SW 1271 (cell line): ENCODE data around the gene CERS4.
A peak's percentile ranks its signal among the peaks of the same experiment; 100 is the strongest.
"Not testable (repeated sequence)": the region's sequence is repeated elsewhere in the genome, so short reads cannot be mapped to it uniquely, and the experiment has no call there.

Experiments used
- DNase-seq, 2 experiments: peaks; one replicate each; lab custom pipeline; 2025; lab: John Stamatoyannopoulos, UW

Gene CERS4

GRCh38 chr19:8243146-8243545, 34.0 kb downstream of the CERS4 start:
- DNase-seq = no peak

DNA sequence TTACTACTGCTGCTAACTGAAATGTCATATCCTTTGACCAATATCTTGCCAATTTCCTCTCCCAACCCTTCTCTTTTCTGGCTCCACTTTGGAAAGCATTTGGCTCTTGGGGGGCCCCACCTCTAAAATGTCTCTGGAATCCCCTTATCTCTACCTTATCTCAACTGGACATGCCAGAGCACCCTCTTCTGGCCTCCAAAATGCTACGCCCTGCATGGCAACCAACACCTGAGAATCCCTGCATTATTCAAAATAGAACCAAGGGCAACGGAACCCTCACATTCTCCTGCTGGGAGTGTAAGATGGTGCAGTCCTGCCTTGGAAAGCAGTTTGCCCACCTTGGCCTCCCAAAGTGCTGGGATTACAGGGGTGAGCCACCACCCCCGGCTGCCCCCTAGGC, 35.3 kb downstream of the CERS4 start:
- DNase-seq = no peak

DNA sequence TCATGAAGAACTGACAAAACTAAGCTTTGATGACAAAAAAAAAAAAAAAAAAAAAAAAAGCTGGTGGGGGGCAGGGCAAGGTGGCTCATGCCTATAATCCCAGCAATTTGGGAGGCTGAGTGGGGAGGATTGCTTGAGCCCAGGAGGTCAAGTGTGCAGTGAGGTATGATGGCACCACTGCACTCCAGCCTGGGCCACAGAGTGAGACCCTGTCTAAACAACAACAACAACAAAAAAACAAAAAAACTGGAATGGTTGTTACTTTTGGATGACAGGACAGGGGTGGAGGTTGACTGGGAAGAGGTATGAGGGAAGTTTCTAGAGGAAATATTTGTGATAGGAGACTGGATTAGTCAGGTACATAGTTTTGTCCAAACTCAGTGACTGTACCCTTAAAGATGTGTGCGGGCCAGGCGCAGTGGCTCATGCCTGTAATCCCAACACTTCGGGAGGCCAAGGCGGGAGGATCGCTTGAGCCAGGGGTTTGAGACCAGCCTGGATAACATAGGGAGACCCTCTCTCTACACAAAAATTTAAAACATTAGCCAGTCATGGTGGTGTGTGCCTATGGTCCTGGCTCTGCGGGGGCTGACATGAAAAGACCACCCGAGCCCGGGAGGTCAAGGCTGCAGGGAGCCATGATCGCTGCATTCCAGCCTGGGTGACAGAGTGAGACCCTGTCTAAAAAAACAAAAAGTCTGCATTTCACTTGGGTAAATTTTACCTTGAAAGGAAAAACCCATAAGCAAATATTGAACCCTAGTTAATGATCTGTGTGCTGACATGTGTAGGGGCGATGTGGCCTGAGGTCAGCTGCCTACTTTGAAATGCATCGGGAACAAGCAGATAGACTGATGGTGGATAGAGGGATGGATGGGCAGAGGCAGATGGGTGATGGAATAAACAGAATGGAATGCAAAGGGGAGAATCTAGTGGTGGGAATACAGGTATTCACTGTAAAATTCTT, 37.0 kb downstream of the CERS4 start:
- no peak for DNase-seq

GRCh38 chr19:8247129-8247890, 38.1 kb downstream of the CERS4 start:
- not testable (repeated sequence) for DNase-seq

DNA sequence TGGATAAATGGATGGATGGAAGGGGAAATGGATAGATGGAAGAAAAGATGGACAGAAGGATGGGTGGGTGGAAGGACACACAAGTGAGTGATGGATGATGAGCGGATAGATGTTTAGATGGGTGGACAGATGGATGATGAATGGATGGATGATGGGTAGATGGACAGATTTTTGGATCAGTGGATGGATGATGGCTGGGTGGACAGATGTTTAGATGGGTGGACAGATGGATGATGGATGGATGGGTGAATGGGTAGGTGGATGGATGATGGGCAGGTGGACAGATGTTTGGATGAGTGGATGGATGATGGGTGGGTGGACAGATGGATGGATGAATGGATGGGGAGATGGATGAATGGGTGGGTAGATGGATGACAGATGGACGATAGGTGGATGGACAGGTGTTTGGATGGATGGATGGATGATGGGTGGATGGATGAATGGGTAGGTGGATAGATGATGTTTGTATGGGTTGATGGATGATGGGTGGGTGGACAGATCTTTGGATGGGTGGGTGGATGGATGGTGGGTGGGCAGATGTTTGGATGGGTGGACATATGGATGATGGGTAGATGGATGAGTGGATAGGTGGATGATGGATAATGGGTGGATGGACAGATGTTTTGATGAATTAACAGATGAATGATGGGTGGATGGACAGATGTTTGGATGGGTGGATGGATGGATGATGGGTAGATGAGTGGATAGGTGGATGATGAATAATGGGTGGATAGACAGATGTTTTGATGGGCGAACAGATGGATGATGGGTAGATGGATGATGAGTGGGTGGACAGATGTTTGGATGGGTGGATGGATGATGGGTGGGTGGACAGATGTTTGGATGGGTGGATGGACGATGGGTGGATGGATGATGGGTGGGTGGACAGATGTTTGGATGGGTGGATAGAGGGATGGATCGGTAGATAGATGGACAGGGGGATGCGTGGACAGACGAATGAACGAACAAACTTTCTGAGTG, 39.5 kb downstream of the CERS4 start:
- DNase-seq = no peak

GRCh38 chr19:8250596-8250995, 41.4 kb downstream of the CERS4 start:
- DNase-seq = no peak

GRCh38 chr19:8251025-8251472, 41.9 kb downstream of the CERS4 start:
- no peak for DNase-seq

GRCh38 chr19:8252922-8253589, 43.9 kb downstream of the CERS4 start:
- peak in 1 of 2 experiments; percentile 69 for DNase-seq

DNA sequence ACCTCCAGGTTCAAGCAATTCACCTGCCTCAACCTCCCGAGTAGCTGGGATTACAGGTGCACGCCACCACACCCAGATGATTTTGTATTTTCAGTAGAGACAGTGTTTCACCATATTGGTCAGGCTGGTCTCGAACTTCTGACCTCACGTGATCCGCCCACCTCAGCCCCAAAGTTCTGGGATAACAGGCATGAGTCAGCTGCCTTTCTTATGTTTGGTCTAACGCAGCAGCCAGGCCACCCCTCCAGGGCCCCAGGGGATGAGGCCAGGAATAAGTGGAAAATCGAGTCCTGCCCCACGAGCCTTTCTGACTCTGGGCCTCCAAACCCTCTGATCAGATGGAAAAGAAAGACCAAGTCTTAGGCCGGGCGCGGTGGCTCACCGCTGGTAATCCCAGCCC, 44.5 kb downstream of the CERS4 start:
- DNase-seq = no peak

DNA sequence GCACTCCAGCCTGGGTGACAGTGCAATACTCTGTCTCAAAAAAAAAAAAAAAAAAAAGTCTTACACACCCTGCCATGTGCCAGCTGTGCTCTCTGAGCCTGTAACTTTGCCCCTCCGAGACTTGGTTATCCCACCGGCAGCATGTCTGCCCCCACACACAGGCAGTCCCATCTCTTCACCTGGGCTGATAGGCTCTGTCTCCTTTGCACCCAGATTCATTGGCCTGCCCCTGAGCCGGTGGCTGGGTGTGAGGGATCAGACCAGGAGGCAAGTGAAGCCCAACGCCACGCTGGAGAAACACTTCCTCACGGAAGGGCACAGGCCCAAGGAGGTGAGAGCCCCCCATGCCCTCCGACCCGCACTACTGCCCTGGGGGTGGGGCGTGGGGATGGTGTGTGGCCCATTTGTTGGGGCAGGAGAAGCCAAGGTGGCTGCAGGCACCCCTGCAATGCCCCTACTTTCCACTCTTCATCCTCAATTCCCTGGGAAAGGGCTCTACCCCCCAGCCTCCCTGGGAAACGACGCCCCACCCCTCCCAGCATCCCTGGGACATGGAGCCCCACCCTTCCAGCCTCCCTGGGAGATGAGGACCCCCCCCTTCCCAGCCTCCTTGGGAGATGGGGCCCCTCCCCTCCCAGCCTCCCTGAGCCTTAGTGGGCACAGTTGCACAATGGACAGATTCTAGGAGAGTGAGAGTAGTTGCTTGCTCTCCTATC, 45.3 kb downstream of the CERS4 start:
- DNase-seq = no peak

DNA sequence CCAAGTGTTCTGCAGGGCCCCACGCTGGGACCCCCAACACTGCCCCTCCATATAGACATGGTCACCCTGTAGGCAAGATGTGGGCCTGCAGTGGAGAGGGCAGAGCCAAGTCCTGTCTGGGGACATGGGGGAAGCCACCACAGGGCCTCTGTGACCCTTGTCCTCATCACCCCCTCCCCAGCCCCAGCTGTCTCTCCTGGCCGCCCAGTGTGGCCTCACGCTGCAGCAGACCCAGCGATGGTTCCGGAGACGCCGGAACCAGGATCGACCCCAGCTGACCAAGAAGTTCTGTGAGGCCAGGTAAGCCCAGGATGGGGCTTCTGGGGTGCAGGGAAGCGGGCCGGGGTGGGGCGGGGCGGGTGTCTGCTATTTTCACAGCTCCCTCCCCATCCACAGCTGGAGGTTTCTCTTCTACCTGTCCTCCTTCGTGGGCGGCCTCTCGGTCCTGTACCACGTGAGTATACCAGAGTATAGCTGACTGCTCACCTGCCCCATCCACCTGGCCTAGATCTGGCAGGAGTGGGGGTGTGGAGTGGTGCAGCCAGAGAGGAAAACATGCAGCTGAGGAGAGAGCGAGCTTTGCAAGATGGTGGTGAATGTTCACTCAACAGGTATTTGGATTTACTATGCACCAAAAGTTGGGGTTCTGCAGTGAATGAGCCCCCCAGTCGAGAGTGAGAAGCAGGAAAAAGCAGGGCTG, 46.4 kb downstream of the CERS4 start:
- DNase-seq = no peak

DNA sequence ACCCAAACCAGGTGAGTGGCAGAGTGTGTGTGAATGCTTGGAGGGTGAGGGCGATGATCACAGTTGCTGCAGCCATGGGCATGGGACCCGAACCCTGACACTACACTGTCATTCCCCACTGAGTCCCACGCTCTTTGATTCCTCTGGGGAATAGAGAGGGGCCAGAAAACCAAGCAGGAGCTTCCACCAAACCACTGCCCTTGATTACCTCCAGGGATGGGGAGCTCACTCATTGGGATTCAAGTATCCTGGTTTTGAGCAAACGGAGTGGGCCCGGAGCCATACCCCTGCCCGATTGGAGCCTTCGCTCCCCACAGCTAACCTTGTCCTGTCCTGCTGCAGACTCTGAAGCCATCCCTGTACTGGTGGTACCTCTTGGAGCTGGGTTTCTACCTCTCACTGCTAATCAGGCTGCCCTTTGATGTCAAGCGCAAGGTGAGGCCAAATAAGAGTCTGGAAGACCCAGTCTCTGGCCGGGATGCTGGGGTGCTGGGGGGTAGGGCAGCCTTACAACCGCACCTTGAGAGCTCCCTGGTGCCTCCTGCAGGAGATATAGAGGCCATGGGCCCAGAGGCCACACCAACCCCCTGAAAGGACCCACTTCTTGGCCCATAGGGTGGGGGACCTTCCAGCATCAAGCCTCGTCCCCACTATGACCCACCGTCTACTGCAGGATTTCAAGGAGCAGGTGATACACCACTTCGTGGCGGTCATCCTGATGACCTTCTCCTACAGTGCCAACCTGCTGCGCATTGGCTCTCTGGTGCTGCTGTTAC, 47.3 kb downstream of the CERS4 start:
- DNase-seq = no peak

DNA sequence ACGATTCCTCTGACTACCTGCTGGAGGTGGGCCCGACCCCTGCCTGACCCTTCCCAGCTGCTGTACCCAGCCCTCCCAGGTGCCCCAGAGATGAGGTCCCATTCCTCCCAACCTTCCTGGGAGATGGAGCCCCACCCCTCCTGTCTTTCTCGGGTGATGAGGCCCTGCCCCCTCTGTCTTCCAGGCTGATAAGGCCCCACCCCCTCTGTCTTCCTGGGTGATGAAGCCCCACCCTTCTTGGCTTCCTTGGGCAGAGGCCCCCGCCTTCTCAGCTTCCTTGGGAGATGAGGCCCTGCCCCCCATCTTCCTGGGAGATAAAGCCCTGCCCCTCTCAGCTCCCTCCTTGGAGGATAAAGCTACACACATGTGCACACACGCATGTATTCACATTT, 47.9 kb downstream of the CERS4 start:
- no peak for DNase-seq

GRCh38 chr19:8259142-8259921, 50.2 kb downstream of the CERS4 start:
- DNase-seq = no peak

GRCh38 chr19:8259922-8260247, 50.7 kb downstream of the CERS4 start:
- DNase-seq = no peak

GRCh38 chr19:8261347-8261746, 52.2 kb downstream of the CERS4 start:
- no peak for DNase-seq

DNA sequence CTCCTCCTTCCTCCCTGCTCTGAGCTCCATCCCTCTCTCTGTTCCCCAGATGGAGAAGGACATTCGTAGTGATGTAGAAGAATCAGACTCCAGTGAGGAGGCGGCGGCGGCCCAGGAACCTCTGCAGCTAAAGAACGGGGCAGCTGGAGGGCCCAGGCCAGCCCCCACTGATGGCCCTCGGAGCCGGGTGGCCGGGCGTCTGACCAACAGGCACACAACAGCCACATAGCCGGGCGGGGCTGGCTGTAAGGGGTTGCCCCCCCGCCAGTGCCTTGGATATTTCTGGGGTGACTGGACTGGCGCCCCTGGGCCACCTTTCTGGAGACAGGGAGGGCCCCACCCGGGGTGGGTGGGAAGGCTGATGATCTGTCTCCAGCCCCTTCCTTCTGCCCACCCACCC, 52.7 kb downstream of the CERS4 start:
- no peak for DNase-seq

DNA sequence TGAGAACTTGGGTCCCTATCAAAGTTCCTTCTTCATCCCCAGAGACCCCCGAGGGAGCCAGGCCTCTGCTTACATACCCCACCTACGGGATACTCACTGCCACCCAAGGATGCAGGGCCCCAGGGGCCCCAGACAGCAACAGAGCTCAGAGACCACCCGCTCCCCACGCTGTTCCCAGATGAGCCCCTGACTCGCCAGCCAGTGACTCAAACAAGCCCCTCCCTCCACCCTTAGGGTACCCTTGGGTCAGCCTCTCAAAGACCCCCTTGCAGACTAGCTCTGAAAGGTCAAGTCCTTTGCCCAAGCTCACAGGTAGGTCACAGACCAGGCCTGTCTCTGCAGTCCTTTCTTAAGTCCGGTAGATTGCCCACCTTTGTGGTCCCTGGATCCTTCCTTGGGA, 53.3 kb downstream of the CERS4 start:
- DNase-seq = no peak

GRCh38 chr19:8264248-8264647, 55.1 kb downstream of the CERS4 start:
- DNase-seq = not testable (repeated sequence)
